Measurements from ENCODE around the gene SLC39A12.

The SLC39A12 gene

GRCh38 chr10:17963431-17963830 lies 11.7 kb downstream of the SLC39A12 start:
- DNase-seq: no peak

DNA sequence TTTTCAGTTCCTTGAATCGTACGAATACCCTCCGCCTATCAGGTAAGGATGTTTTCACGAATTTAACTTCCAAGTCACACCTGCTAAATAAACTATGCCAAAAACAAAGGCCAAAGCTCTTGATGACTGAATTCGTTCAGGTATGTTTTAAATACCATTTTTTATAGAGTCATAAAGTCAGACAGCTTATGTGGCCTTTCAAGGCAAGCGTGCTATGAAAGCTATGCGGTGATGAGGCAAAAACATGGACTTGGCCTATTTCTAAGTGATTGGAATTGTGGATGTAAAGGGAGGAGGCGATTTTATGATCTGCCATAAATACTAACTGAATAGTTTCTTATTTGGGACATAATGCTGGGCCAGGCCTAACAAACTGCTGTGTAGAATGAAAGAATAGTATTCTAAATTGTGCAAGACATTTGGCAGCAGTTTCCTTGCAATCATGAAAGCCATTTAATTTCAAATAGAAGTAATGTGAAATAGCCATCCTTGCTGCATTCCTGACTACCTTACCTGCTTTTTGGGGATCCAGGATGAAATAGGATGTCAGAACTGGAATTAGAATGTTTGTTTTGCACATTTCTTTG lies 14.0 kb downstream of the SLC39A12 start:
- no peak for DNase-seq

DNA sequence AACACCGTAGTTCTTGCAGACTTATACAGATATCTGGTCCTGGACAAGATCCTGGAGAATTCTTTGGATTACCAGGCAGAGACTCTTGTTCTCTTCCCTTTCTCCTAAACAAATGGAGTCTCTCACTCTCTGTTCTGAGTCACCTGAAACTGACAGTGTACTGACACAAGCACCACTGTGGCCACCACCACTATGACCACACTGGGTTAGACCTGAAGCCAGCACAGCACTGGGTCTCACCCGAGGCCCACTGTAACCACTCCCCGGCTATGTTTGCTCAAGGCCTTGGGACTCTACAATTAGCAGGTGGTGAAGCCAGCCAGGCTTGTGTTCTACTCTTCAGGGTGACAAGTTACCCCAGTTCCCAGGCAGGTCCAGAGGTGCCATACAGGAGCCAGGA lies 22.8 kb downstream of the SLC39A12 start:
- no peak for DNase-seq

DNA sequence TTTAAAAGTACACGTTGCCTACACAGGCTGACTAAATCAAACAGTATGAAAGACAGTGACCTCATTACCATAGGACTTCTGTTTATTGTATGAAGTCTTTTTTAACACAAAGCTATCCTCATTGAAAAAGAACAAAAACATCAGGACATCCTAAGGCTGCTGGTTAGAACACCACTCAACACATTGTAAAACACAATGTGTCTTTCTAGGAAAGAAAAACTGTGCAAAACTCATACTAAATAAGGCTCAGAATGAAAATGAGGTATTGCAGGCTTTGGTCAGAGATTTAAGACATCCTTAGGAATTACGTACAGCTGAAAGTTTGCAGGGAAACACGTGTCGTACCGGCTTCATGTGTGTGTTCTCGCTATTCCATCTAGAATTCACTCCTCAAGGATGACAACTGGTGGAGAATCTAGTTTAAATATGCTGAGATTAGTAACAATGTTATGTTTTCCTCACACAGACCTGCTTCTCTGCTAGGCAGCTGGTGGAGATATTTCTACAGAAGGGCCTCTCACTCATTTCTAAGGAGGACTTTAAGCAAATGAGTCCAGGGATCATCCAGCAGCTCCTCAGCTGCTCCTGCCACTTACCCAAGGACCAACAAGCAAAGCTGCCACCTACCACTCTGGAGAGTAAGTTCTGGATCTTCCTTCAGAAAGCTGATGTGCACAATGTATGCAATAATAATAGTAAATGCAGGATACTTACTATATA lies 29.3 kb downstream of the SLC39A12 start:
- no peak for DNase-seq

- no peak for DNase-seq
Measured at GRCh38 chr10:17981766-17982380, 30.2 kb downstream of the SLC39A12 start.

DNA sequence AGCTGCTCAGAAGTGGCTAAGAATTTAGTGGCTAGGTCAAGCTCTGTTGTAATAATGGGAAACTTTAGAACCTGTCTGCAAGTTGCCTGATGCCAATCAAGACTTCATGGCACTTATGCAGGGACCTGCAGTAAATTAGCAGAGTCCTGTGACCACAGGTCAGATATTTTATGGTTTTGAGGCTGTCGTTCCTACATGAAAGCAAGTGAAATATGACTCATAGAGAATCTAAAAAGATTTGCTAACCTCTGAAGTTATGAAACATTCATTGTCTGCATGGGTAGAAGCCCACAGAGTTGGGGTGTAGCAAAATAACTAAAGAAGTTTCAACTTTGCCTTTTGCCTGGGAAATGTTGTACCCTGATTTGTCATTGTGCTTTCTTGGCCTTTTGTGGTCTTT lies 32.3 kb downstream of the SLC39A12 start:
- peak; percentile 23 to 36 for DNase-seq

DNA sequence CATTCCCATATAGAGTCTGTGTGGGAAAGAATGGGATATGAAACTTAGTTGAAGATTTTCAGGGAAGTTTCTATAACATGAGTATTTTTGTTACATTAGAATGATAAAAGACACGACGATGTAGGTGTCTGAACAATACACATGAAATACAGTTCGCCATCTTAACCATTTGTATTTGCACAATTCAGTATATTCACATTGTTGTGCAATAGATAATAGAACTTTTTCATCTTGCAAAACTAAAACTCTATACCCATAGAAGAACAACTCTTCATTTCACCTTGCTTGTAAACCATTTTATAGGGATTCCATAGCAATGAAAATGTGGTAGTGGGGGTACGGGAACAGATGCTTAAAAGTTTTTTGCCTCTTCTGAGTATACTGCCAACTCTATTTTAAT lies 32.8 kb downstream of the SLC39A12 start:
- DNase-seq: peak in 1 of 2 donors; percentile 9

GRCh38 chr10:17989908-17990767 lies 38.4 kb downstream of the SLC39A12 start:
- peak; percentile 41 to 49 for DNase-seq

DNA sequence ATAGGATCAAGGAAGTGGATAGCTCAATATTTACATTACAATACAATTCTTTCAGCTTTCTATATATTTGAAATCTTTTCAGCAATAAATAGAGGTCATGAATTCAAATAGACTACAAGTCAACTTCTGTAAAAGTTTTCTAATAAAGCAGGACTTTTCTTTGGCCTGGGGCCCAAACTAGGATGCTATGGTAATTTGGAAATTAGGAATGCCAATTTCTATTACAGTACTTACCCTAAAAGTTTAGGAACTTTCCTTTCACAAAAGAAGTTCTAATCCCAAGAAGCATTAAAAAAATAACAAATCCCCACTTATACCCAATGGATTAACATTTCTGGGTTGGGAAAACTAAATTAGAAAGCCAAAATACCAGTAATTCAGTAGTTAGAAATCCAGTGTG lies 40.5 kb downstream of the SLC39A12 start:
- DNase-seq: no peak

DNA sequence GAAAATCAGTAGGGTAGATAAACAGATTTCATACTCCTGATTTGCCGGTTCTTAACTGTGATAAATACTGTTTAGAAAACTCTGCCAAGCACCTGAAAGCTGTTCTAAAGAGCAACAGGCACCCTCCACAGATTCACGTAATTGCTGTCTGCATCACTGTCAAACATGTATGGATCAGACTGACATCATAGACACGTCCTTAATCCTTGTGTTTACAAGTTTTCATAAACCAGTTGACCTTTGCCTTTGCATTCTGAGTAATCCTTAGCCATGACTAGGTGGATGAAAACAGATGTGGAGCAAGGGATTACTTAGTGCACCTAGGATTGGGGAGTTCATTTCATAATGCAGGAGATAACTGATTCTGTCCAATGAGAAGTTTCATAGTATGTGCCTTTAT lies 41.6 kb downstream of the SLC39A12 start:
- no peak for DNase-seq

DNA sequence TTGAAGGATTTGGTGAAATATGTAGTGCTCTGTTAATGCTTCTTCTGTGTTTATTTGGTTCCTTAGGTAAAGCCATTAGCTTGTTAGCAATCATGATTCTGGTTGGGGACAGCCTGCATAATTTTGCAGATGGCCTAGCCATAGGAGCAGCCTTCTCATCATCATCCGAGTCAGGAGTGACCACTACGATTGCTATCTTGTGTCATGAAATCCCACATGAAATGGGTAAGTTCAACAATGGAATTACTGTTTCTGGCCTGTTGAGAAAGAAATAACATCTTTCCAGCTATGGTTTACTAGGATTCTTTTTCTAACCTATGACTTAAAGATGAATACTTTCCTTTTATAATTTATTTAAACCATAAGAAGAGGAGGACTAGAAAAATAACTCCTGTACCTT lies 48.9 kb downstream of the SLC39A12 start:
- DNase-seq: no peak

GRCh38 chr10:18005445-18005780 lies 53.7 kb downstream of the SLC39A12 start:
- DNase-seq: no peak

DNA sequence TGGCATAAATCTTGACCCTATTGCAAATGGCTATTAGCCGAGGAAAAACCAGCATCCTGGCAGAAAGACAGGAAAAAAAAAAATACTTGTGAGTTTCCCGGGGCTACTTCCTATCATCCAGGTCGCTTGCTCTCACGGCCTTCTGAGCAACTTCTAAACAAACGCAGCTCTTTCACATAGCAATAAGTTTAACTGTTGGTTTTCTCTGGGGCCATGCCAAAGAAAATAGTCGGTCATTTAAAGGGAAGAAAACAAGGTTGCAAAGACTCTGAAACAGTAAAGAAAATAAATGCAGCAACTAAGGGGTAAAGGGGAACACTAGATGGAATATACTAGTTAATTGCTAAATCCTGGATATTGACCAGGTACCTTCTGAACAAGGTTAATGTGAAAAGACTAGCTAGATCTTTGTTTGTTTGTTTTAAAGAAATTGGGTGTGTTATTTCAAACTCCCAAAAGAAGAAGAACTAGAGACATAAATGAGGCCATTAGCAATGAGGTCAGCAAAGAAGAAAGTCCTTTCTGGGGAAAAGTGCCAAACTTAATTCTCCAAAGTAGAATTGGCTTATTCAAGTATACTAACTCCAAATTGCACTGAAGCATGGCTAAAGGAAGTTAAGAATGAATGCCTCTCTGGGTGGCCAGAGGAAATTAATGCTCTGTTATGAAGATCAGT lies 54.2 kb downstream of the SLC39A12 start:
- no peak for DNase-seq

DNA sequence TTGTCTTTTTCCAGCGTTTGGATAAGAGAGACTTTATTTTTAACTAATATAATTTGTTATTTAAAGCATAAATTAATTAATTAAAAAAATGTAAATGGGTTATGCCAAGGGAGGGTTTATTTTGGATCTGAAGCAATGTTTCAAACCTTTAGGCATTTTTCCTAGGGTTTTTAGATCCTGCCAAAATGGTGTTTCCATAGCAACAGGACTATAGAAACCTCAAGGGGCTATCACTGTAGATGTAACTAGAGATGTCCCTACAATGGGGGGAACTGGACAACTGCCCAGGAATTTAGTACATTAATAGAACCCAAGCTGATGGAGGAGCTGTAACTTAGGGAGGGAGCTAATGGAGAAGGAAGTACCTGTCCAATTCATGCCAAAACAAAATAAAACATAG lies 57.3 kb downstream of the SLC39A12 start:
- no peak for DNase-seq

DNA sequence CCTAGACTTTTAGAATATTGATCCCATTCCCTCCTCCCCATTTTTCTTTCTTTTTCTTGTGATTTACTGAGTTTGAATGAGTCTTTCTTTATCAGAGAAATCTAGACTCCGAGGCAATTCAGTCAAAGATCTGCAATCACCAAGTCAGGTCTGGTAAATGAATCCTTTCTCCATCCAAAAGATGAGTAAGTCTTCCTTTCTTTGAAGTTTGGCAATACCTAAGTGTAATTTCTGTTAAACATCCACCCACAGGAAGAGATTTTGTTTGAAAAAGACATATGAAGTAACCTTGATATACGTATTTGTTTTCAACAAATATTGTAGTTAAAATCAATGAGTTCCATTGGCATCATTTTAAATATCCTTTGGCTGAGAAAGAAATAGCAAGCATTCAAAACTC lies 58.3 kb downstream of the SLC39A12 start:
- peak in 1 of 2 donors; percentile 3 for DNase-seq

- DNase-seq: no peak
Measured at GRCh38 chr10:18020523-18020922, 68.8 kb downstream of the SLC39A12 start.

DNA sequence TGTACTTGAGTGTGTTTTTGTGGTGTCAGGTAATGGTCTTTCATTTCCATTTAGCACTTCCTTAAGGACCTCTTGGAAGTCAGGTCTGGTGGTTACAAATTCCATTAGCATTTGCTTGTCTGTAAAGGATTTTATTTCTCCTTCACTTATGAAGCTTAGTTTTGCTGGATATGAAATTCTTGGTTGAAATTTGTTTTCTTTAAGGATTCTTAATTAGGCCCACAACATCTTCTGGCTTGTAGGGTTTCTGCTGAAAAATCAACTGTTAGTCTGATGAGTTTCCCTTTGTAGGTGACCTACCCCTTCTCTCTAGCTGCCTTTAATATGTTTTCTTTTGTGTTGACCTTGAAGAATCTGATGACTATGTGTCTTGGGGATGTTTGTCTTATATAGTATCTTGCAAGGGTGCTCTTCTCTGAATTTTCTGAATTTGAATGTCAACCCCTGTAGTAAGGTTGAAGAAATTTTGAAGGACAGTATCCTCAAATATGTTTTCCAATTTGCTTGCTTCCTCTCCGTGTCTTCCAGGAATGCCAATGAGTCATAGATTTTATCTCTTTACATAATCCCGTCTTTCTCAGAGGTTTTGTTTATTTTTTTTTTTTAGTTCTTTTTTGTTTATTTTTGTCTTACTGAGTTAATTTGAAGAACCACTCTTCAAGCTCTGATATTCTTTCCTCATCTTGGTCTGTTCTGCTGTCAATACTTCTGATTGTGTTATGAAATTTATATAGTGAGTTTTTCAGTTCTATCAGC lies 70.2 kb downstream of the SLC39A12 start:
- DNase-seq: no peak

- DNase-seq: no peak
Measured at GRCh38 chr10:18043148-18044006, 91.7 kb downstream of the SLC39A12 start.

DNA sequence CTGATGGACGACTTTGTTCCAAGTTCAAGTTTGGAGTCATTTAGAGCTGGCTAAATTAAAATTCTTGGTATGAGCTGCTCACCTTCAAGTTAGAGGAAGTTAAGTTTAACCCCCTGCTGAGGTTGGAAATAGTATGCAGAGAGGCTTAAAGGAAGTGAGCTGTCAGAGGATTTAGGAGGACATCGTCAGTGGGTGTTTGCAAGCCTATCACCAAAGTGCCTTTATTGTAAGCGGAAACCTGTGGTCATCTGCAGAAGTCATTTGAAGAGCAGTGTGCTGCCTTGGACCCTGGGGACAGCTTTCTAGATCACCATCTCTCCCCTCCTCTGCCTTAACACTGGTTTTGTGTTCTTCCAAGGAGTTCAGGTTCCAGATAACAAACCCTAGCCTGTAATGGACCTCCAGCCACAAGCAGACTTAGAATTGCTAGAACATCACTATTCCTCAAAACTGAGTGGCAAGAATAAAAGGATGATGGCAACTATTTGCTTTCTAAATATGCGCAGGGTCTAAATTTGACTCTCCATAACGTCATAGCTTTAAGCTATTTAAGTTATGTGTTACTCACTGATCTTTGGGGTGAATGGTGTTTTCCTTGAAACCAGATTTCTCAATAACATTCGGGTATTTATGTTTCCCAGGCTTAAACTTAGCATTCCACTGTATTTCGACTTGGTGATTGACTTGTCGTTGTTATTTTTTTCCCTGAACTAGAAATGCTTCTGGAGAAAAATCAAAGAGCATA lies 93.4 kb downstream of the SLC39A12 start:
- no peak for DNase-seq

- DNase-seq: no peak
Measured at GRCh38 chr10:18056583-18056982, 104.9 kb downstream of the SLC39A12 start.
